Measurements from ENCODE around the gene SMYD3.

GRCh38 chr1:246078888-246079252 is 428.2 kb downstream of the SMYD3 start:
- TF ChIP-seq CTCF (conservative IDR thresholded peaks at IDR 0.05; ENCODE audit: low read length), result no peak
- TF ChIP-seq EZH2phosphoT487 (IDR thresholded peaks at IDR 0.05; ENCODE audit: borderline replicate concordance), result no peak

Measured in Loucy (cell line).